Upper lobe of right lung (tissue), 1 donor: ENCODE data around the gene HYAL4. TPM values are rescaled to one million over a fixed set of nuclear protein-coding genes. Genes with fewer than 3 reads are reported as not detected.

Experiments
- ATAC-seq: fragments of 200-7000 bp; cut with Tn5 transposase; one replicate; pipeline ENCODE4 v1.9.1; 2020; ENCODE audit warnings: mild to moderate bottlenecking, moderate library complexity
- DNase-seq: peaks from one replicate; pipeline ENCODE4 v3.0.0-alpha.2; 2020
- H3K27ac ChIP-seq: fragments of 200-600 bp; one replicate; pipeline ENCODE4 v1.8.0; 2022
- H3K27me3 ChIP-seq: fragments of 200-600 bp; one replicate; pipeline ENCODE4 v1.8.0; 2022; ENCODE audit warnings: mild to moderate bottlenecking
- H3K36me3 ChIP-seq: fragments of 200-600 bp; one replicate; pipeline ENCODE4 v1.8.0; 2022
- H3K4me1 ChIP-seq: fragments of 200-600 bp; one replicate; pipeline ENCODE4 v1.8.0; 2022
- H3K4me3 ChIP-seq: fragments of 200-600 bp; one replicate; pipeline ENCODE4 v1.8.0; 2022; ENCODE audit warnings: mild to moderate bottlenecking
- H3K9me3 ChIP-seq: fragments of 200-600 bp; one replicate; pipeline ENCODE4 v1.8.0; 2022
- intact Hi-C: fragments of 100-400 bp; cut with DNase I; formaldehyde crosslinking; loops from one replicate; pipeline ENCODE4 v1.11.0; 2022
- long read RNA-seq: library from polyadenylated mRNA; unstranded; transcript quantifications from one replicate; pipeline ENCODE4 v2.0.0, GENCODE V29; 2021
- total RNA-seq: library from RNA; stranded (reverse); fragmentation: NEBNext Ultra II Directional; extraction: Animal tissue kit (Norgen Biotek cat#: 25700); gene quantifications from one replicate; pipeline ENCODE4 v1.2.1, GENCODE V29; 2021
- TF ChIP-seq, protein P1 (sequence below): fragments of 200-600 bp; IDR thresholded peaks from one replicate; pipeline ENCODE4 v1.8.0; 2022; ENCODE audit warnings: antibody characterized with exemption
- donor health status: DM: no; HTN: yes; CAD: no; lungs with severe emphysema.

HYAL4 gene
- not detected for total RNA-seq
- long read RNA-seq, result 0 reads

DNA sequence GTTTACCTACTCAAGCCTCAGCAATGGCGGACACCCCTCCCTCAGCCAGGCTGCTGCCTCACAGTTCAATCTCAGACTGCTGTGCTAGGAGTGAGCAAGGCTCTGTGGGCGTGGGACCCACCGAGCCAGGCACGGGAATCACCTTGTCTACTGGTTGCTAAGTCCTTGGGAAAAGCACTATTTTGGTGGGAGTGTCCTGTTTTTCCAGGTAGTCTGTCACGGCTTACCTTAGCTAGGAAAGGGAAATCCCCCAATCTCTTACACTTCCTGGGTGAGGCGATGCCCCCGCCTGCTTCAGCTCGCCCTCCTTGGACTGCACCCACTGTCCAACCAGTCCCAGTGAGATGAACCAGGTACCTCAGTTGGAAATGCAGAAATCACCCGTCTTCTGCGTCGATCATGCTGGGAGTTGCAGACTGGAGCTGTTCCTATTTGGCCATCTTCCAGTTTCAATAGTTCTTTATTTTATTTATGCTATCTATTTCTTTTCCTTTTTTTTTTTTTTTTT is at the start of gene HYAL4:
Gene HYAL4 (plus strand): TSS at position 458 of the 508 bp plus-strand sequence. CDS start 23,105 bp downstream, outside the sequence.
- Histone ChIP-seq H3K27ac (no peak within 1 kb of the TSS), H3K4me3 (no peak within 1 kb of the TSS), H3K9me3 (no peaks in the 10 kb centered on the region), H3K4me1 (no peaks in the 10 kb centered on the region), H3K36me3 (no peaks in the 10 kb centered on the region), H3K27me3 (no peaks in the 10 kb centered on the region)
- TF ChIP-seq, protein P1, sequence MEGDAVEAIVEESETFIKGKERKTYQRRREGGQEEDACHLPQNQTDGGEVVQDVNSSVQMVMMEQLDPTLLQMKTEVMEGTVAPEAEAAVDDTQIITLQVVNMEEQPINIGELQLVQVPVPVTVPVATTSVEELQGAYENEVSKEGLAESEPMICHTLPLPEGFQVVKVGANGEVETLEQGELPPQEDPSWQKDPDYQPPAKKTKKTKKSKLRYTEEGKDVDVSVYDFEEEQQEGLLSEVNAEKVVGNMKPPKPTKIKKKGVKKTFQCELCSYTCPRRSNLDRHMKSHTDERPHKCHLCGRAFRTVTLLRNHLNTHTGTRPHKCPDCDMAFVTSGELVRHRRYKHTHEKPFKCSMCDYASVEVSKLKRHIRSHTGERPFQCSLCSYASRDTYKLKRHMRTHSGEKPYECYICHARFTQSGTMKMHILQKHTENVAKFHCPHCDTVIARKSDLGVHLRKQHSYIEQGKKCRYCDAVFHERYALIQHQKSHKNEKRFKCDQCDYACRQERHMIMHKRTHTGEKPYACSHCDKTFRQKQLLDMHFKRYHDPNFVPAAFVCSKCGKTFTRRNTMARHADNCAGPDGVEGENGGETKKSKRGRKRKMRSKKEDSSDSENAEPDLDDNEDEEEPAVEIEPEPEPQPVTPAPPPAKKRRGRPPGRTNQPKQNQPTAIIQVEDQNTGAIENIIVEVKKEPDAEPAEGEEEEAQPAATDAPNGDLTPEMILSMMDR, result no peak
- DNase-seq (no peak), ATAC-seq (no peak)
- intact Hi-C loops, result no loop called here

DNA sequence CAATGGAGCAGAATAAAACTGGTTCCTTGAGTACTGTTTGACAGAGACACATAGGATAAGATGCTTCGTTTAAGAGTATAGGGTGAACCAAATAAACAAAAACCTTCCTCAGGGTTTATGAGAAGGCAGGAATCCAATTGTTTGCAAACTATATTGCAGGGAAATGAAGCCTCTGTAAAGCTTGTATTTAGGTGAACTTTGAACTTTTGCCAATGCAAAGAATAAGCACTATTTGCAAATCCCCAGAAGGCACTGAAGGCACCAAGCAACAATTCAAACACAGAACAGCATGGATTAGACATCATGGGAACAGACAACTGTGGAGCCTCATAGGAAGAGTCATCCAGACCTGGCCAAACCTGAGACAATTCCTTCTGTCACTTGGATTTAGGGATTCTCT is 49.1 kb upstream of the HYAL4 start:
- DNase-seq, result no peak
- Histone ChIP-seq H3K27ac (no peak overlapping the region), H3K4me1 (no peaks in the 10 kb centered on the region), H3K4me3 (no peak overlapping the region), H3K36me3 (no peaks in the 10 kb centered on the region), H3K9me3 (no peaks in the 10 kb centered on the region), H3K27me3 (no peaks in the 10 kb centered on the region)
- ATAC-seq, result no peak
- TF ChIP-seq, protein P1, result no peak
- intact Hi-C loops, result no loop called here

- TF ChIP-seq, protein P1, result no peak
- no peaks in the 10 kb centered on the region for H3K4me1 ChIP-seq
- H3K36me3 ChIP-seq, result no peaks in the 10 kb centered on the region
- no peak overlapping the region for H3K4me3 ChIP-seq
- no peak overlapping the region for H3K27ac ChIP-seq
- ATAC-seq, result no peak
- DNase-seq, result no peak
- no peaks in the 10 kb centered on the region for H3K27me3 ChIP-seq
- H3K9me3 ChIP-seq, result no peaks in the 10 kb centered on the region
- intact Hi-C loops, result no loop called here
Measured at GRCh38 chr7:123796568-123796967, 48.4 kb upstream of the HYAL4 start.

DNA sequence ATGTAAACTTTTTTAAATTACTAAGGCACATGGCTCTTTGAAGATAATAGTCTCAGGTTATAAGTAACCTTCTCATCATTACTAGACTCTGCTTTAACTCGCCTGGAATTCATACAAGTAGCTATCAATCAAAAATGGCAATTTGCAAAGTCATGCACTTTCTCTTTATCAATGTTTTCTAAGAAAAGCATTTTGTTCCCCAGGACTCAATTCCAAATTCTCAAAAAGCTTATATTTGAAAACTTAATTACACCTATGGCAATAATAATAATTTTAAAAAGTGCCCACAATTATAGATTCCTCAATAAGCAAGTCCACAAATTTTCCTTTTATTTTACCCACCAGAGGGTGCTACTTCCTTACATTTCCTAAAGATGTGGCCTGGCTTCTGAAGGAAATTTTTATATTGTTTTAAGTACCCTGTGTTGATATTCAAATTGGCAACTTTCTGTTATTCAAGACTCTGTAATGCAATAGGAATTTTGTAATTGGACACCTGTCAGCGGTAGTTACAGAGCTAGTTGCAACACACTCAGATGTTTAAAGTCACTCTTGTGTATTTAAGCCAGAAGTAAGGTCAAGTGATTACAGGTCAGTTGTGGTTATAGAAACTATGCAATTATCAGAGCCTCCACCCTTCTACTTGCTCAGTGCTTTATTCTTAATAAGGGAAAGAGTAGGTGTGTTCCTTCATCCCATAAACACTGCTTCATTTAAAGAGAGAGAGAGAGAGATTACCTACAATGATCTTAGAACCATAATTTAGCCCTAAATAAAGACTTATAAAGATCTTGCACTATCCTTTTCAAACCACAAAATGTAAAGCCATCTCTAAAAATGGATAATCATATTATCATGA is 47.1 kb upstream of the HYAL4 start:
- Histone ChIP-seq H3K4me1 (no peaks in the 10 kb centered on the region), H3K27ac (peak overlapping the region; percentile 52), H3K27me3 (no peaks in the 10 kb centered on the region), H3K36me3 (no peaks in the 10 kb centered on the region), H3K9me3 (no peaks in the 10 kb centered on the region), H3K4me3 (peak overlapping the region; percentile 32)
- ATAC-seq (peak; percentile 97), DNase-seq (no peak)
- intact Hi-C loops, result no loop called here
- TF ChIP-seq, protein P1, result peak; percentile 57

DNA sequence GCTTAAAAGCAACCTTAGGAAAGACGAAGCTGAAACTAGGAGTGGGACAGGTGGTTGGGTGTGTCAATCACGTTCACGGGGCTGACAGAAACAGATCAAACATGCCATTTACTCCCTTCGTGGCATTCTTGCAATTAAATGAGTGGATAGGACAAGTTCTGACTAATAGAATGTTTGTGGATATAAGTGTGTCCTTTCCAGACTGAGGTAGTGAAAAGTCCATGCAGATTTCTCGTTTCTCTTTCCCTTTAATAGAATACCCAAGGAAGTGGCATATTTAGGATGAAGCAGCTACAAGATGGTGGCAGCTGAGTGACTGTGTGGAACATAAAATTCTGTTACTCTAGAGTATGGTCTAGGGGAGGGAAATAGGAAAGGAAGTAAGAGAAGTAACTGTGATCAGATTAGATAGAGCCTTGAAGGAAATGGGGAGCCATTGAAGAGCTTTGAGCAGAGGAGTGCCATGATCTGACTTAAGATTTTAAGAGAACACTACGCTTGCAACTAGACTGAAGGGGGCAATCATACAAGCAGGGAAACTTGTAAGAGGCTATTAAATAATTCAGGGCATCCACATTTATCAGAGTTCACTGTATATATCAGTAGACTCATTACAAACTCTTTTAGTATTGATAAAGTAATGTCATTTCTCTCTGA is 46.3 kb upstream of the HYAL4 start:
- Histone ChIP-seq H3K4me3 (peak overlapping the region; percentile 32), H3K9me3 (no peaks in the 10 kb centered on the region), H3K36me3 (no peaks in the 10 kb centered on the region), H3K4me1 (no peaks in the 10 kb centered on the region), H3K27me3 (no peaks in the 10 kb centered on the region), H3K27ac (peak overlapping the region; percentile 52)
- intact Hi-C loops, result no loop called here
- no peak for DNase-seq
- peak; percentile 66 for ATAC-seq
- TF ChIP-seq, protein P1, result no peak
